Middle frontal gyrus (tissue), 1 donor: ENCODE measurements around the gene MAPRE3.

ENCODE experiments used
- DNase-seq: peaks from one replicate; pipeline ENCODE4 v3.0.0-alpha.2; 2015; ENCODE audit warnings: low spot score; ENCODE audit errors: extremely low spot score

MAPRE3 gene

GRCh38 chr2:27010139-27010538 lies 39.7 kb downstream of the MAPRE3 start:
- no peak for DNase-seq

- no peak for DNase-seq
Measured at GRCh38 chr2:27013738-27014137, 43.3 kb downstream of the MAPRE3 start.

GRCh38 chr2:27014771-27015433 lies 44.5 kb downstream of the MAPRE3 start:
- DNase-seq: no peak

GRCh38 chr2:27016801-27017325 lies 46.4 kb downstream of the MAPRE3 start:
- DNase-seq: no peak

- DNase-seq: no peak
Measured at GRCh38 chr2:27018142-27018541, 47.7 kb downstream of the MAPRE3 start.

- no peak for DNase-seq
Measured at GRCh38 chr2:27019459-27019858, 49.0 kb downstream of the MAPRE3 start.

GRCh38 chr2:27019931-27020855 lies 49.8 kb downstream of the MAPRE3 start:
- no peak for DNase-seq

- DNase-seq: no peak
Measured at GRCh38 chr2:27021253-27022049, 51.0 kb downstream of the MAPRE3 start.

- no peak for DNase-seq
Measured at GRCh38 chr2:27023740-27024139, 53.3 kb downstream of the MAPRE3 start.

- DNase-seq: no peak
Measured at GRCh38 chr2:27024188-27024587, 53.8 kb downstream of the MAPRE3 start.

GRCh38 chr2:27024812-27025211 lies 54.4 kb downstream of the MAPRE3 start:
- DNase-seq: no peak

GRCh38 chr2:27025281-27025800 lies 54.9 kb downstream of the MAPRE3 start:
- no peak for DNase-seq

GRCh38 chr2:27025861-27026851 lies 55.7 kb downstream of the MAPRE3 start:
- DNase-seq: no peak

- DNase-seq: no peak
Measured at GRCh38 chr2:27027211-27027651, 56.8 kb downstream of the MAPRE3 start.

GRCh38 chr2:27029051-27029450 lies 58.6 kb downstream of the MAPRE3 start:
- DNase-seq: no peak

- peak; percentile 69 for DNase-seq
Measured at GRCh38 chr2:27032495-27033252, 62.2 kb downstream of the MAPRE3 start, which contains the start of gene TMEM214. TMEM214 (plus strand) TSS chr2:27032965; CDS start chr2:27033016, 51 bp downstream.

- DNase-seq: no peak
Measured at GRCh38 chr2:27033253-27033852, 62.9 kb downstream of the MAPRE3 start.

GRCh38 chr2:27038012-27038411 lies 67.6 kb downstream of the MAPRE3 start:
- no peak for DNase-seq
